Fibroblast of lung (primary cell): ENCODE data around the gene GJC2. TPM values are rescaled to one million over a fixed set of nuclear protein-coding genes. Genes with fewer than 3 reads are reported as not detected.
A peak's percentile ranks its signal among the peaks of the same experiment; 100 is the strongest.

Experiments
- DNase-seq, 2 donors: peaks; one replicate each; pipeline versions ENCODE4 v3.0.0 to v3.0.0-alpha.2; 2010; ENCODE audit warnings: low read depth in 2 of 2
- H2AFZ ChIP-seq: 2 replicates; pipeline ENCODE4 v1.5.1; 2012; ENCODE audit warnings: low read length, control low read depth, inconsistent platforms
- H3K27ac ChIP-seq: 2 replicates; pipeline ENCODE4 v1.5.1; 2011; ENCODE audit warnings: low read length, control low read depth; ENCODE audit not compliant: insufficient read depth
- H3K27me3 ChIP-seq: 2 replicates; pipeline ENCODE4 v1.5.1; 2011; ENCODE audit warnings: mild to moderate bottlenecking, low read length; ENCODE audit not compliant: control insufficient read depth, insufficient read depth
- H3K36me3 ChIP-seq: 2 replicates; pipeline ENCODE4 v1.5.1; 2011; ENCODE audit warnings: low read length; ENCODE audit not compliant: control insufficient read depth, insufficient read depth
- H3K4me1 ChIP-seq: 2 replicates; pipeline ENCODE4 v1.5.1; 2011; ENCODE audit warnings: low read length; ENCODE audit not compliant: control insufficient read depth, insufficient read depth; ENCODE audit errors: extremely low read depth
- H3K4me2 ChIP-seq: 2 replicates; pipeline ENCODE4 v1.5.1; 2011; ENCODE audit warnings: low read length, control low read depth; ENCODE audit not compliant: insufficient read depth; ENCODE audit errors: extremely low read depth
- H3K4me3 ChIP-seq, 4 experiments: fragments of 200-600 bp in 1 of 4; sonication (generic) in 1 of 4; replicated peaks in 1 of 4; 2 replicates each; pipeline ENCODE4 v1.5.1; 2011 to 2016; ENCODE audit warnings: low read length in 4 of 4, low read depth in 3 of 4, mild to moderate bottlenecking in 3 of 4, control low read depth in 2 of 4, inconsistent platforms in 1 of 4, mixed read lengths in 1 of 4; ENCODE audit not compliant: insufficient read depth in 1 of 4; ENCODE audit errors: control extremely low read depth in 1 of 4
- H3K79me2 ChIP-seq: 2 replicates; pipeline ENCODE4 v1.5.1; 2012; ENCODE audit warnings: mild to moderate bottlenecking, low read length, inconsistent platforms; ENCODE audit not compliant: control insufficient read depth, insufficient read depth
- H3K9ac ChIP-seq: 2 replicates; pipeline ENCODE4 v1.5.1; 2011; ENCODE audit warnings: mild to moderate bottlenecking, low read length, control low read depth; ENCODE audit not compliant: insufficient read depth
- H3K9me3 ChIP-seq: 2 replicates; pipeline ENCODE4 v1.5.1; 2012; ENCODE audit warnings: low read depth, low read length; ENCODE audit not compliant: control insufficient read depth, insufficient read depth
- H4K20me1 ChIP-seq: 2 replicates; pipeline ENCODE4 v1.5.1; 2011; ENCODE audit warnings: low read length; ENCODE audit not compliant: control insufficient read depth, insufficient read depth; ENCODE audit errors: extremely low read depth
- CTCF ChIP-seq, 2 donors: IDR thresholded peaks in 1 of 2; conservative IDR thresholded peaks in 1 of 2; 1 replicate in 1 of 2; 2 replicates in 1 of 2; pipeline ENCODE4 v1.5.1; 2011 to 2012; ENCODE audit warnings: low read length in 2 of 2, control low read depth in 1 of 2, inconsistent platforms in 1 of 2, low read depth in 1 of 2, mild to moderate bottlenecking in 1 of 2
- EZH2 ChIP-seq: IDR thresholded peaks from 2 replicates; pipeline ENCODE4 v1.5.1; 2012; ENCODE audit warnings: low read length, control low read depth, mild to moderate bottlenecking; ENCODE audit errors: missing control alignments
- polyA plus RNA-seq, 2 donors: library from polyadenylated mRNA; depleted of rRNA in 1 of 2; stranded (reverse) in 1 of 2; unstranded in 1 of 2; fragments of >200 nt; gene quantifications; 2 replicates each; pipeline ENCODE4 v1.2.1, GENCODE V29; 2011 to 2012; ENCODE audit warnings: missing spikeins in 1 of 2
- total RNA-seq: library from RNA; depleted of rRNA; stranded (reverse); fragments of >200 nt; gene quantifications from 2 replicates; pipeline ENCODE4 v1.2.1, GENCODE V29; 2014

The GJC2 gene
- total and polyA plus RNA-seq, 2 donors (not counting 1 experiment from before 2014, with no cell fraction given), result 1.4 to 13.4 TPM

- H3K4me3 ChIP-seq, result no peak overlapping the region
- no peak overlapping the region for H3K4me2 ChIP-seq
- H3K9me3 ChIP-seq, result no peaks in the 10 kb centered on the region
- no peak for TF ChIP-seq EZH2
- no peak for TF ChIP-seq CTCF (conservative IDR thresholded peaks at IDR 0.05 in 1 of 2, IDR thresholded peaks at IDR 0.05 in 1 of 2; ENCODE audit: low read depth in 1 of 2, low read length in 2 of 2)
- H4K20me1 ChIP-seq, result no peaks in the 10 kb centered on the region
- no peaks in the 10 kb centered on the region for H3K4me1 ChIP-seq
- no peaks in the 10 kb centered on the region for H3K36me3 ChIP-seq
- H2AFZ ChIP-seq, result no peak overlapping the region
- H3K27ac ChIP-seq, result no peak overlapping the region
- H3K79me2 ChIP-seq, result no peaks in the 10 kb centered on the region
- no peak overlapping the region for H3K9ac ChIP-seq
- DNase-seq, result no peak
- no peaks in the 10 kb centered on the region for H3K27me3 ChIP-seq
Observed at GRCh38 chr1:228118040-228118439, 31.7 kb upstream of the GJC2 start.

DNA sequence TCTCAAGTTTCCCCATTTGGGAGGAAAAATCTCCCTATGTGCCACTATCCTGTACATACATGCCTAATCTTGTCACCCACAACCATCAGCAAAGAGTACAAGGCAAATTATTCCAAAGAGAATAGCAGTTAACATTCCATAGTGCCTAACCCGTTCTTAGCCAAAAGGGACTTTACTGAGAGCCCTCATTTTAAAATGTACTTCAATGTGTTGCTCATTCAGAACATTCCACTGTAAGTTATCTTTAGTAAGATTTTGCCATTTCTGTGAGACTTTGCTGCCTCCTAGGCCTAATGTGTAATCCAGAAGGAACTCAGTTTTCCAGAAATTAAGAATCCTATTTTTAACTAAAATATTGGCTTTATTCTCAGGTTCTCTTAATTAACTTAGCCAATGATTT lies 29.4 kb upstream of the GJC2 start:
- Histone ChIP-seq H3K9ac (no peak overlapping the region), H3K4me2 (no peak overlapping the region), H3K36me3 (no peaks in the 10 kb centered on the region), H3K79me2 (no peaks in the 10 kb centered on the region), H3K4me3 (no peak overlapping the region), H4K20me1 (no peaks in the 10 kb centered on the region), H2AFZ (no peak overlapping the region), H3K27me3 (no peaks in the 10 kb centered on the region), H3K4me1 (no peaks in the 10 kb centered on the region), H3K9me3 (no peaks in the 10 kb centered on the region), H3K27ac (no peak overlapping the region)
- TF ChIP-seq CTCF (conservative IDR thresholded peaks at IDR 0.05 in 1 of 2, IDR thresholded peaks at IDR 0.05 in 1 of 2; ENCODE audit: low read depth in 1 of 2, low read length in 2 of 2) (no peak), EZH2 (no peak)
- DNase-seq, result no peak

DNA sequence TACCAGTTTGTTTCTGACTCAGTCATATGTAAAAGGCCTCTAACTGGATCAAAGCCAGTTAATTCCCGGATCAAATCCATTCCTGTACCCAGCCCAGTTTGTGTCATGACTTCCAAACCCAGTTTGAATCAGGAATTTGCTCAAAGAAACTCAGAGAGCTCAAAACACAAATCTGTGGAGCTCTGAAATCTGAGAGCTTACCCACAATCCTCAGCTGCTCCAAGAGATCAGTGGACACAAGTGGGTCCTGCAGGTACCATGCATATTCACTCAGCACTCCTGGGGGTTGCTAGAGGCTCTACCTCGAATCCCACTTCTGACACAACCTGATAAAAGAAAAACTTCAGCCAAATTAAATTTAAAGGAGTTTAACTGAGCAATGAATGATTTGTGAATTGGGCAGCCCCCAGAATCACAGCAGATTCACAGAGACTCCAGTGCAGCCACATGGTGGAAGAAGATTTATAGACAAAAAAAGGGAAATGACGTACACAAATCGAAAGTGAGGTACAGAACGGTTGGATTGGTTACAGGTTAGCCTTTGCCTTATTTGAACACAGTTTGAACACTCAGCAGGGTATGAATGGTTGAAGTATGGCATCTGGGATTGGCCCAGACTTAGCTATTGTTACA lies 28.8 kb upstream of the GJC2 start:
- peak in 1 of 2 donors; percentile 13 for DNase-seq
- TF ChIP-seq CTCF (conservative IDR thresholded peaks at IDR 0.05 in 1 of 2, IDR thresholded peaks at IDR 0.05 in 1 of 2; ENCODE audit: low read depth in 1 of 2, low read length in 2 of 2) (no peak), EZH2 (no peak)
- H3K36me3 ChIP-seq, result no peaks in the 10 kb centered on the region
- H3K9me3 ChIP-seq, result no peaks in the 10 kb centered on the region
- no peak overlapping the region for H3K4me3 ChIP-seq
- H4K20me1 ChIP-seq, result no peaks in the 10 kb centered on the region
- no peak overlapping the region for H3K4me2 ChIP-seq
- no peaks in the 10 kb centered on the region for H3K79me2 ChIP-seq
- no peaks in the 10 kb centered on the region for H3K27me3 ChIP-seq
- H2AFZ ChIP-seq, result no peak overlapping the region
- no peak overlapping the region for H3K27ac ChIP-seq
- no peaks in the 10 kb centered on the region for H3K4me1 ChIP-seq
- no peak overlapping the region for H3K9ac ChIP-seq
